H1 (cell line): ENCODE measurements around the gene PRXL2B. TPM values are rescaled to one million over a fixed set of nuclear protein-coding genes. Genes with fewer than 3 reads are reported as not detected.

Experiments used
- ATF3 ChIP-seq: IDR thresholded peaks from 2 replicates; pipeline ENCODE4 v1.6.1; 2011; ENCODE audit warnings: low read depth, mild to moderate bottlenecking, low read length; ENCODE audit not compliant: insufficient read depth
- CTBP2 ChIP-seq: IDR thresholded peaks from 2 replicates; pipeline ENCODE4 v1.7.0; 2011; ENCODE audit warnings: borderline replicate concordance, mild to moderate bottlenecking, moderate library complexity, mixed read lengths, low read length; ENCODE audit not compliant: insufficient read depth, insufficient read length
- SAP30 ChIP-seq: fragments of 300-600 bp; sonication (generic); IDR thresholded peaks from 2 replicates; pipeline ENCODE4 v1.7.1; 2012; ENCODE audit warnings: low read length, moderate library complexity, mild to moderate bottlenecking, inconsistent platforms; ENCODE audit not compliant: insufficient read depth, insufficient replicate concordance
- SIRT6 ChIP-seq: IDR thresholded peaks from one replicate; pipeline ENCODE4 v1.7.1; 2012; ENCODE audit warnings: low read length, inconsistent platforms
- TEAD4 ChIP-seq: IDR thresholded peaks from 2 replicates; pipeline ENCODE4 v1.6.1; 2012; ENCODE audit warnings: low read depth, low read length, inconsistent platforms, mixed read lengths
- polyA plus RNA-seq, 7 experiments: library from polyadenylated mRNA; depleted of rRNA in 3 of 7; stranded (reverse) in 5 of 7; unstranded in 2 of 7; fragments of >200 nt in 5 of 7; fragments of 200-250 nt in 2 of 7; gene quantifications; 1 replicate in 5 of 7; 2 replicates in 1 of 7; 4 replicates in 1 of 7; pipeline versions ENCODE4 v1.2.1 to v1.2.3, GENCODE V29; 2011 to 2013; ENCODE audit warnings: missing spikeins in 2 of 7, mixed read lengths in 2 of 7
- total RNA-seq: library from RNA; stranded (reverse); fragmentation: NEBNext Ultra II Directional; extraction: Animal tissue kit (Norgen Biotek cat#: 25700); gene quantifications from 2 replicates; pipeline ENCODE4 v1.2.1, GENCODE V29; 2021

Gene PRXL2B
- total and polyA plus RNA-seq, 2 of the 8 experiments (the other 6 are each of a cell fraction or from before 2014, with no cell fraction given), result 35.3 to 46.0 TPM

GRCh38 chr1:2554621-2555387 lies 31.8 kb upstream of the PRXL2B start (continued):
- TF ChIP-seq ATF3 (no peak), SAP30 (no peak), CTBP2 (no peak), SIRT6 (no peak), TEAD4 (no peak)
